Cardiac septum (tissue), 1 donor: ENCODE data around the gene RALGAPA1. TPM values are rescaled to one million over a fixed set of nuclear protein-coding genes. Genes with fewer than 3 reads are reported as not detected.
"Not testable (repeated sequence)": the region's sequence is repeated elsewhere in the genome, so short reads cannot be mapped to it uniquely, and the experiment has no call there.

Source experiments
- DNase-seq: peaks from one replicate; pipeline ENCODE4 v3.0.0-alpha.2; 2020; ENCODE audit warnings: low spot score
- intact Hi-C: fragments of 100-400 bp; cut with DNase I; formaldehyde crosslinking; loops from one replicate; pipeline ENCODE4 v1.14.0; 2022
- total RNA-seq: library from RNA; stranded (reverse); fragmentation: NEBNext Ultra II Directional; extraction: Animal tissue kit (Norgen Biotek cat#: 25700); gene quantifications from one replicate; pipeline ENCODE4 v1.2.1, GENCODE V29; 2021
- donor health status: DM: no; HTN: no; CAD: no.

Gene RALGAPA1
- total RNA-seq, 1 donor from 2014 or later = 45.1 TPM

DNA sequence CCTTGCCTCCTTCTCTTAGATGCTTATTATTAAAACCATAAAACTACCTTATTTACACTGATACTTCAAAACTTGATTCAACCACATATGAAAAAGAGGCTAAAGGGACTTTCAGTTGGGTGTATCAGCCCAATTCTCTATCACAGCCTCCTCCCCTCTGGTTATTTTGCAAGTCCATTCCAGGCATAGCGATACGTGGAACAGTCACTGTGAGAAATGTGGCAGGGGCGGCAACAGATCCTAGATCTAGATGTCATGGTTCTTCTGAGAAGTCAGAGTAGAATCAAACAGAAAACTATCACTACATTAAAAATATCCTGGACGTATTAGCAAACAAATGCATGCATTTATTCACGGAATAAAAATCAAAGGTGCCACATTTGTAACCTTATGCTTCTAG is 83.2 kb downstream of the RALGAPA1 start:
- DNase-seq = no peak
- intact Hi-C loops = no loop called here

DNA sequence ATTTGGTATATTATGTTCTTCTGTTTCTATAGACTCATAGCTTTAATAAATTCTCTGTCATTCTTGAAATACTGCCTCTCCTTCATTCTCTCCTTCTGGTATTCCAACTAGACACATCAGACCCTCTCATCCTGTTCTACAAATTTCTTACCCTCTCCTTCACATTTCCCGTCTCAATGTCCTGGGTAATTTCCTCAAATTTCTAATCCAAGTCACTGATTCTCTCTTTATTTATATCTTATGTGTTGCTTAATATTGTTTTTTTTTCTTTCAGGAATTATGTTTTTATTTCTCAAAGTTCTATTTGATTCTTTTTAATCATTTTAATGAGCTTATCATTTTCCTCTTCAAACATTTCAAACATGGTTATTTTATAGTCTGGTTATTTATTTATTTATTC is 94.0 kb downstream of the RALGAPA1 start:
- intact Hi-C loops = no loop called here
- DNase-seq = no peak

DNA sequence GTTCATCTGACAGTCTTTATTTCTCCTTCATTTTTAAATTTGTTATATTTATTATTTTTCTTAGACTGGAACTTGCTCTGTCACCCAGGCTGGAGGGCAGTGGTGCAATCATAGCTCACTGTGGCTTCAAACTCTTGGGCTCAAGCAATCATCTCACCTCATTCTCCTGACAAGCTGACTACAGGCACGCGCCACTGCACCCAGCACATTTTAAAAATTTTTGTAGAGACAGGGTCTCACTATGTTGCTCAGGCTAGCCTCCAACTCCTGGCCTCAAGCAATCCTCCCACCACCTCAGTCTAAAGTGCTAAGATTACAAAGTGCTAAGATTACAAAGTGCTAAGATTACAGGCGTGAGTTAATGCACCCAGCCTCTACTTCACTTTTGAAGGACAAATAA is 96.6 kb downstream of the RALGAPA1 start:
- DNase-seq = no peak
- intact Hi-C loops = no loop called here

DNA sequence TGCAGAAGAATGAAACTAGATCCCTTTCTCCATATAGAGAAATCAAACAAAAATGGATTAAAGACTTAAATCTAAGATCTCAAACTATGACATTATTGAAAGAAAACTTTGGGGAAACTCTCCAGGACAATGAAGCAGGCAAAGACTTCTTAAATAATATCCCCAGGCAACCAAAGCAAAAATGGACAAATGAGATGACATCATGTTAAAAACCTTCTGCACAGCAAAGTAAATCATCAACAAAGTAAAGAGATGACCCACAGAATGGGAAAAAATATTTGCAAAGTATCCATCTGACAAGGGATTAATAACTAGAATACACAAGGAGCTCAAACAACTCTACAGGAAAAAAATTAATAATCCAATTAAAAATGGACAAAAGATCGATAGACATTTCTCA is 101.0 kb downstream of the RALGAPA1 start:
- intact Hi-C loops = no loop called here
- no peak for DNase-seq

DNA sequence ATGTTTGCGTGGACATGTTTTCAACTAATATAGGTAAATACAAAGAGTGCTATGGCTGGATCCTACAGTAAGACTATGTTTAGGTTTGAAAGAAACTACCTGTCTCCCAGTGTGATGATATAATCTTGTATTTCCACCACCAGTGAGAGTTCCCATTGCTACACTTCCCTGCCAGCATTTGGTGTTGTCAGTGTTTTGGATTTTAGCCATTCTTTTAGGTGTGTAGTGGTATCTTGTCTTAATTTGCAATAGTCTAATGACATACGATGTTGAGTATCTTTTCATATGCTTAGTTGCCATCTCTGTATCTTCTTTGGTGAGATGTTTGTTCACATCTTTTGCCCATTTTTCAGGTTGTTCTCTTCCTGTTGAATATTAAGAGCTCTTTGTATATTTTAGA is 103.5 kb downstream of the RALGAPA1 start:
- intact Hi-C loops = no loop called here

DNA sequence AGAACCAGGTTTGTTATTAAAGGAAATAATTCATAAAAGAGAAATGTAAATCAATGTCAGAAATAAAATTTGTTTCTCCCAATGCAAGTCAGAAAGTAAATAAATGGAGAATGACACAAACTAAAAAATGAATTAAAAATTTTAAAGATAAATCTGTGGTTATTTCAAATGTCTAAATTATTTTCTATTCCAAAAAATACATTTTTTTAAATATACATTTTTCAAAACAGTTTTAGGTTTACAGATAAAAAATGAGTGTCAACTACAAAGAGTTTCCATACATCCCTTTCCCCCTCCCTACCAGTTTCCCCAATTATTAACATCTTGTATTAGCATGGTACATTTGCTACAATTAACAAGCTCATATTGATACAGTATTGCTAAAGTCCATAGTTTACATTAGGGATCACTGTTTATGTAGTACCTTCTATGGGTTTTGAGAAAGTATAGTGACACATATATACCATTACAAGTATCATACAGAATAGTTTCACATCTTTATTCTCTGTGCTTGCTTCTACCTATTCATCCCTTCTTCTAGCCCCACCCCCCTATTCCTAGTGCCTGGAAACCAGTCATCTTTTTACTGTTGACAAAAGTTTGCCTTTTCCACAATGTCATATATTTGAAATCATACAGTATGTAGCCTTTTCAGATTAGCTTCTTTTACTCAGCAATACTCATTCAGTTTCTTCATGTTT is 104.2 kb downstream of the RALGAPA1 start:
- DNase-seq = no peak

More for the DNA sequence above, 103.5 kb downstream of the RALGAPA1 start:
- no peak for DNase-seq

DNA sequence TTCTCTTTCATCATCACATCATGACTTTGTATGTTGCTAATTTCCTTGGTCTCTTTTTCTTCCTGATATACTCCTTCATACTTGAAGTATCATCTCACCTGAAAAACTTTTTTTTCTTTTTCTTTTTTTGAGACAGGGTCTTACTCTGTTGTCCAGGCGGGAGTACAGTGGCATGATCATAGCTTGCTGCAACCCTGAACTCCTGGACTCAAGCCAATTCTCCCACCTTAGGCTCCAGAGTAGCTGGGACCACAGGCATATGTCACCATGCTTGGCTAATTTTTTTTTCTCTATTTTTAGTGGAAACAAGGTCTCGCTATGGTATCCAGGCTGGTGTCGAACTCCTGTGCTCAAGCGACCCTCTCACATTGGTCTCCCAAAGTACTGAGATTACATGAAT is 107.6 kb downstream of the RALGAPA1 start:
- intact Hi-C loops = no loop called here
- no peak for DNase-seq

More for the DNA sequence above, 104.2 kb downstream of the RALGAPA1 start:
- intact Hi-C loops = no loop called here

DNA sequence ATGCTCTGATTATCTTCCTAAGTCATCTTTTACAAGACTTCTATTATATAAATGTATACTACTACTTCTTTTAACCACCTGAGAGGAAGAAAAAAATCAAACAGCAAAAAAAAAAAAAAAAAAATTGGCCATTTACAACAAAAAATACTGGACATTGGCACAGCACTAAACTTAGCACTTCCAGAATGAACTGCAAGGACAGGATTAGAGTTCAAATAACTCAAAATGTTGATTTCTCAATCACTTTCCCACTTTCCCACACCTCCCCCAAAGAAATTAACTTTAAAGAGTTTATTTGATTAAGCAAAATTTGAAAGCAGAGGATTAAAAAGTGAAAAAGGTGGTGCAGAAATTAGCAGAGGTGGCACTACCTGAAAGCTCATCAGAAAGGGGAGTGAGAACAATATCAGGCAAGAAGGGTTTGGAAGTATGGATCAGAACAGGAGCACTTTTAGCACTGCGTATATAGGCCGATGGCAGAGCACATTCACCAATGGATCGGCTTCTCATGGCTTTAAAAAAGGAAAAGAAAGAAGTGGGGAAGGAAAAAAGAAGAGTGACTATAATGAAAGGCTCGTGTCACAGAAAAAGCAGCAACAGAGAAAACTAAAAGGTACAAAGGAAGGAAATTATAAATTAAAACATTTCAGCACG is 109.2 kb downstream of the RALGAPA1 start:
- no peak for DNase-seq
- intact Hi-C loops = no loop called here

DNA sequence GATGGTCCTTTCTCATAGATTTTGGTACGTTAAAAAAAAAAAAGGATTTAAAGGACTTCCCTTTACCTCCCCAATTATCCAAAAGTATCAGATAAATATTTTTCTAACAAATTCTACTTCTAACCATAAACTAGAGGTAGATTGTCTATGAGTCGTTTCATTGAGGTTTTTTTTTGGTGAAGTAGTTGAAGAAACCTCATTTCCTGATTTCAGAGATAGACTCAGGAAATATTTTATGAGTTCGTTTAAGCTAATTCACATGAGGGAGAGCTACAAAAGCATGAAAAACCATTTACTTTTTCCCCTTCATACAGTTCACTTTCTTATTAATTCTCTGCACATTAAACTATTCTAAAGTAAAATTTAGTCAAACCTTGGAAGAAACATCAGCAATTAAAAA is 112.5 kb downstream of the RALGAPA1 start:
- DNase-seq = no peak
- intact Hi-C loops = no loop called here

DNA sequence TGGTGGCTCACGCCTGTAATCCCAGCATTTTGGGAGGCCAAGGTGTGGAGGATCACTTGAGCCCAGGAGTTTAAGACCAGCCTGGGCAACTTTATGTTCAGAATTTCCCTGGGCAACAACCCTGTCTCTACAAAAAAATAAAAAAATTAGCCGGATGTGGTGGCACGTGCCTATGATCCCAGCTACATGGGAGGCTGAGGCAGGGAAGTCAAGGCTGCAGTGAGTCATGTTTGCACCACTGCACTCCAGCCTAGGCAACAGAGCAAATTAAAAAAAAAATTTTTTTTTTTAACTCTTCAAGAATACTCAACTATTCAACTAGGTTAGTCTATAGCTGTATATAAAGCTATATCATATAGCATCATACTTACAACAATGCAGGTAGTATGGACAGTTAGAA is 113.0 kb downstream of the RALGAPA1 start:
- intact Hi-C loops = no loop called here
- no peak for DNase-seq

DNA sequence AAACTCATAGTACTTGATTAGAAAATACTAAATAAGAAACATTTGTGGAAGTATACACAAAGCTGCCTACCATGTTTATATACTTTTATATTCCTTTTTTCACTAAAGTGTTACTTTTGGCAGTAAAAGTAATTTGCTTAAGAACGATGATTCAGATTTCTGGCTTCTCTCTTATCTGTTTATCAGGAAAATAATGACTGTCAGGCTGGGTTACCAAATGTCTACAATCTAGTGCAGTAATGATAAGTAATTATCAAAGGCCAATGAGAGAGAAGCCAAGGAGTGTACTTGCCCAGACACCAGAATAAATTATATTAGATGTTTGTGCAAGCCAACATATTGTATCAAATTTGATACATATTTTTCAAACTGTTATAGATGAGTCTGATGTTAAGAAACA is 113.4 kb downstream of the RALGAPA1 start:
- intact Hi-C loops = no loop called here
- no peak for DNase-seq

DNA sequence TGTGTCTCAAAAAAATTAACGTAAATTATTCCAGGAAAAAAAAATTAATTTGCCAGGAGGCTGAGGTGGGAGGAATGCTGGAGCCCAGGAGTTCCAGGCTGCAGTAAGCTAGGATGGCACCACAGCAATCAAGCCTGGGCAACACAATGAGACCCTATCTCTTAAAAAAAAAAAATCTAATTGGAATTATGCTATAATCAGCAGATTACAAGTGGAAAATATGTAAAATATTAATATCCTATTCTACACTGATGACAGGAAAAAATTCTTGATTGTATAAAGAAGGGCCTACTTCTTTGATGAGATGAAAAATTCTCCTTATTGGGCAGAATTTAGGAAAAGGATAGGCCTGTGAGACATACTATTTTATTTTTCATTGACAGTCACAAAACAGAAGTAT is 114.0 kb downstream of the RALGAPA1 start:
- DNase-seq = no peak
- intact Hi-C loops = no loop called here

DNA sequence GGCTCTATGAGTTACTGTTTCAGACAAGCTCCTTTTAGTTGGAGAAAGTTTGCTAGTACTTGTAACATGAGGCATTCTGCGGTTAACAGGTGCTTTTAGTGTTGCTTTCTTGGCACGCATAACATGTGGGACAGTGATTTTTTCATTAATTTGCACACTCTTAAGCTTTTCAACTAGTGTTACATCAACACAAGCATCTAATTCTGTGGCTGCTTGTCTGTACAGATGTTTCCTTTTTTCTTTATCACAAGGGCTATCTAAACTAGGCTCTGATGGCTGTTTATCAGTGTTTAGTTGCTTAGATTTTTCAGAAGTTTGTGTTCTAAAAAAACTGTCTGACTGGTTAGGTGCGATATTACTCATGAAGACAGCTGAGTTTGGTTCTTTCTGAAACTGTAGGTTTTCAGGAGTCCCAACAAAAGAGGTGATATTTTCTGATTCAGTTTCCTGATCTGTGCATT is 120.1 kb downstream of the RALGAPA1 start:
- no peak for DNase-seq
- intact Hi-C loops = loop anchor here (10.0 kb wide), 1 partner anchor 264 kb away; no protein-coding TSS in a partner anchor

DNA sequence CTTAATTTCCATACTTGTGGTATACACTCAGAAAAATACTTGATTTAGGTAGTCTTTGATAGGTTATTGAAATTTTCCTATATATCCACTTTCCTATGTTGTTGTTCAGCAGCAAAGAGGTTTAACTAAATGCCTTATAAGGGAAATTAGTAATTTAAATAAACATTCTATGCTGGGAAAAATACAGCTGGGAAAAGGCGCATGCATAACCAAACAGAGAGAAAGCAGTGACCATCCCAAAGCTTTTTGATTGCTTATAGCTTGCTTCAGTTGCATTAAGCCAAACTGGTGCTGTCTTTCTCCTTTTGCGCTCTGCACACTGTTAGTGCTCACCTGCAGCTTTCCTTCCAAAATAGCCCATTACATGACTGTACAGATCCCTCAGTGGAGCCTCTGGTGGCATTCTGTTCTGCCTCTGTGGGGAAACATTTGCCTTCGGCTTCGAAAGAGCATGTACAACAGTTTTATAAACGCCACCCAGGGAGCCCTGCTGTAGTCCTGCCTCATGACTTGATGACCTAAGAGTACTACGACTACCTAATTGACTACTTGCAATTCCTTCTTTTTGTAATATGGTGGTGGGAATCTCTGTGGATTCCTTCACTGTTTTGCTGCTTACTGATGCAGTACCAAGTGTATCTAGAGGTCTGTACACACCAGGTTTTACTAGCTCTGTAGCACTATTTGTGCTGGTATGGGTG is 120.8 kb downstream of the RALGAPA1 start:
- no peak for DNase-seq
- intact Hi-C loops = loop anchor here (10.0 kb wide), 1 partner anchor 263 kb away; no protein-coding TSS in a partner anchor

DNA sequence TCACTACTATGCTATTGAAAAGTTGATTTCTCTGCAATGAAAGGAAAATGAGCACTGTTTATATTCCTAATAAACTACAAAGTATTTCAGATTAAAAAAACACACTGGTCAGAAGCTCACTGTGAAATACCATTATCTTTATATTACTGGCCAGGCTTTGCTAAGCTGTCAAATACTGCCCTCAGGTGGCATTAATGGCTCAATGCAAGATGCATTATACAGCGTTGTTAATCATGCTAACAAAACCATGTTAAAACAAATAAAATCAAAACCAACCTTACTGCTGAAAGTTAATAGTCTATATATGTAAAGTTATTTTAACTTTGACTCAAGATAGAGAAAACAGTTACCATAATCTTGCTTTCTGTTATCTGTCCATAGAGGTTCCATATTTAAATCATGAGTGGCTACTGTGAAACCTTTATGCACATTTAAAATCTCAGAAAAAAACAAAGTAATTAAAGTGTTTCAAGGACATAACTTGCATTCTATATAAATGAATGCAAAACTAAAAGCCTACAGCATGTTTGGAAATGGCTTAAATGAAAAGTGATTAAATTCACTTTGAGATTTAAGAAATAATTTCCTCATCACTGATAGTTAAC is 121.7 kb downstream of the RALGAPA1 start:
- intact Hi-C loops = loop anchor here (10.0 kb wide), 1 partner anchor 263 kb away; no protein-coding TSS in a partner anchor
- DNase-seq = no peak

DNA sequence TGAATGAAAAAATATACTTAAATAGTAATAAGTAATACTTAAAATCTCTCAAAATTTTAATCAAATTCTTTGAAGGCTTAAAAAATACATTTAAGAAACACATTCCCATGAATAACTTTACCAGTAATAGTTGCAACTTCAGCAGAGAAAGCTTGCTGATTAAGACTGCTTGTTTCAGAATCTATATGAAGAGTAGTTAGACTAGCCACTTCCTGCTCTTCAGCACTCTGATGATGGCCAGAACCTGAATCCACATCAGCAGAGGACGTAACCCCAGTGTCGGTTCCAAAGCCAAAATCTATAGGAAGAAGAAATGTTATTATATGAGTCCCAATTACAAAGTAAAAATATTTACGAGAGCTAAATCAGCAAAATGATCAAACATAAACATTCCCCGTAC is 125.4 kb downstream of the RALGAPA1 start:
- intact Hi-C loops = loop anchor here (10.0 kb wide), 1 partner anchor 259 kb away; no protein-coding TSS in a partner anchor
- not testable (repeated sequence) for DNase-seq

DNA sequence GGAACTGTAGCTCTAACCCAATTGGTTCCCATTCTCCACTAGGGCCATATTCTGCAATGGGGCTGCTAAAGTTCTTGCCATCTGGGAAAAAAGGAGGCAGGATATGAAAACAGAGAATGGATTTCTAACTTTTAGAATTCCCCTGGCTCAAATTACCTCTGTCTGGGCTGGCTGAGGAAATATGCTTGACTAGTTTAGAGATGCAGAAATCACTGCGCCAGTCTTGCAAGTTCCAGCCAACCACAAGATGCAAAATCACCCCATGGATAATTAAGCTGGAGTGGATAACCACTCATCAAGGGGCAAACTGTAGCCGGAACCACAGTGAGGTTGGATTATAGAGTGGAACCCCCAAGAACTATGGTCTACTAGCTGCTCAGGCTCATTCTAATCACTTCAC is 126.3 kb downstream of the RALGAPA1 start:
- intact Hi-C loops = loop anchor here (10.0 kb wide), 1 partner anchor 258 kb away; no protein-coding TSS in a partner anchor
- no peak for DNase-seq

DNA sequence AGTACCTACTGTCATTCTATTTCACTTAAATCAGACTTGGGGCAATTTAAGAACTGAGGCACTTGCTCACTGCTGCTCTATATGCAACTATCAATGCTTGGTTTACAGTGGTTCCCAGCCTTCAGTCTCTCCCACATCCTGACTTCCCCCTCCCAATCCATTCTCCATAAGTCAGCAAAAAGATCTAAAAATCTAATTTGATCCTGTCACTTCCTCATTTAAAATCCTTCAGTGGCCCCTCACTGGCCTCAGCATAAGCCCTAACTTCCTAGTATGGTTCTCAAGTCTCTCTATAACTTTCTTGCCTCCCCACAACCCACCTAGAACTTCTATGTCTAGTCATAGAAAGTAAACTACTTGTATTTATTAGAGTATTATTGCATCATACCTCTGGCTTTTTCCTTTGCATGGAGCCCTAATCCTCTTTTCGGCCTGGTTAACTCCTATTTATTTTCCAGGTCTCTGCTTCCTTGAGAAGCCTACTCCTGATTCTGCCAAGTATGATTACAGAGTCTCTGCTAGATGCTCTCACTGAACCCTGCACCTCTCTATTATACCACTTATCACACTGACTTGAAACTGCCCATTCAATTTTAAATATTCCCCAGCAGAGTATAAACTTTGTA is 130.6 kb downstream of the RALGAPA1 start:
- no peak for DNase-seq
- intact Hi-C loops = no loop called here

DNA sequence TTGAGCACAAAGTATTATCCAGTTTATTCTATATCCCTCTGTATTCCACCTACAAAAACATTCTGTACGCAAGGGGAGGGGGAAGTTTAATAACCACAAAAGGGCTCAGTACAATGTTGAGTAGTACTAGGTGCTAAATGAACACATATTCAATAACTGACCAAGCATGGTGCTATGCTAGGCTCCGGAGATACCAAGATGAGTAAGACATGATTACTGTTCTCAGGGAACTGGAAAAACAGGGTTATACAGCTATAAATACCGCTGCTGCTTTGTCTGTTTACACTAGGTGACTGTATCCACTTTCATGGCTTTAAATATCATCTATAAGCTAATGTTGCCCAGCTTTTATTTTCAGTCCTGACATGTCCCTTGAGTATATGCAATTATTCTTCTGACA is 139.3 kb downstream of the RALGAPA1 start:
- no peak for DNase-seq
- intact Hi-C loops = no loop called here
